Measurements from ENCODE around the gene MCTP1. TPM values are rescaled to one million over a fixed set of nuclear protein-coding genes. Genes with fewer than 3 reads are reported as not detected.

MCTP1 gene
- total and polyA plus RNA-seq, 9 of the 15 experiments (the other 6 are each of a cell fraction or from before 2014, with no cell fraction given): 0.04 to 0.93 (median 0.06) TPM; not detected in 4

GRCh38 chr5:95181644-95182043 lies 103.2 kb downstream of the MCTP1 start (continued):
- no peak for TF ChIP-seq ARID4B (CRISPR knock-in tag; IDR thresholded peaks at IDR 0.05)
- TF ChIP-seq, protein P1, sequence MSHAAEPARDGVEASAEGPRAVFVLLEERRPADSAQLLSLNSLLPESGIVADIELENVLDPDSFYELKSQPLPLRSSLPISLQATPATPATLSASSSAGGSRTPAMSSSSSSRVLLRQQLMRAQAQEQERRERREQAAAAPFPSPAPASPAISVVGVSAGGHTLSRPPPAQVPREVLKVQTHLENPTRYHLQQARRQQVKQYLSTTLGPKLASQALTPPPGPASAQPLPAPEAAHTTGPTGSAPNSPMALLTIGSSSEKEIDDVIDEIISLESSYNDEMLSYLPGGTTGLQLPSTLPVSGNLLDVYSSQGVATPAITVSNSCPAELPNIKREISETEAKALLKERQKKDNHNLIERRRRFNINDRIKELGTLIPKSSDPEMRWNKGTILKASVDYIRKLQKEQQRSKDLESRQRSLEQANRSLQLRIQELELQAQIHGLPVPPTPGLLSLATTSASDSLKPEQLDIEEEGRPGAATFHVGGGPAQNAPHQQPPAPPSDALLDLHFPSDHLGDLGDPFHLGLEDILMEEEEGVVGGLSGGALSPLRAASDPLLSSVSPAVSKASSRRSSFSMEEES (CRISPR knock-in tag; IDR thresholded peaks at IDR 0.05): no peak

DNA sequence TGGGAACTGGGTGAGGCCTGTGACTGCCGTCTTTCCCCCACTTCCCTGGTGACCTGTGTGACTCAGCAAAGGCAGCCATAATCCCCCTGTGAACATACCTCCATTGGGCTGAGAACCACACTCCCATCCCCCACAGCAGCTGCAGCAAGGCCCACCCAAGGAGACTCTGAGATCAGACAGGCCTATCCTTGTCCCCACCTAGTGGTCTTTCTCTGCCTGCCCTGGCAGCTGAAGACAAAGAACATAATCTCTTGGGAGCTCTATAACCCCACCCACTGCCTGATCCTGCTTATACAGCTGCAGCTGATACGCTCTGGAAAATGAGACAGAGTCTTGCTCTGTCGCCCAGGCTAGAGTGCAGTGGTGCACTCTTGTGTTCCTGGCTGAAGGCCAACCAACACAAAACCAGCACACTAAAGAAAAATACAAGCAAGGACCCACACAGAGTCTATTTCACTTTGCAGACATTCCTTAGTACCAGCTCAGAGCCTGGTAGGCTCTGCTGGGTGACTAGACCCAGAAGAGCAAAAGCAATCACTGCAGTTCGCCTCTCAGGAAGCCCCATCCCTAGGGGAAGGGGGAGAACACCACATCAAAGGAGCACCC lies 106.7 kb downstream of the MCTP1 start:
- no peaks in the 10 kb centered on the region for H3K27me3 ChIP-seq (ENCODE audit: control insufficient read depth in 2 of 2, insufficient read depth in 2 of 2, low read length in 2 of 2)
- no peaks in the 10 kb centered on the region for H3K9me1 ChIP-seq (ENCODE audit: control insufficient read depth, insufficient read depth, low read length)
- no peaks in the 10 kb centered on the region for H3K79me2 ChIP-seq (ENCODE audit: control insufficient read depth, insufficient read depth, low read length)
- H3K4me1 ChIP-seq (replicated peaks in 1 of 2; ENCODE audit: control insufficient read depth in 2 of 2, insufficient read depth in 2 of 2, low read length in 2 of 2): no peaks in the 10 kb centered on the region; a peak in 1 of 5 replicates
- no peaks in the 10 kb centered on the region for H3K9me3 ChIP-seq (replicated peaks; ENCODE audit: control insufficient read depth, insufficient read depth, low read depth, low read length)
- DNase-seq (ENCODE audit: extremely low read depth in 1 of 4, low spot score in 3 of 4) (peak in 2 of 4 experiments; percentile 17 to 43), FAIRE-seq (no peak), ATAC-seq (peak; percentile 85)
- H4K20me1 ChIP-seq (replicated peaks; ENCODE audit: control insufficient read depth, insufficient read depth, low read length): no peaks in the 10 kb centered on the region
- 0 out of 2 replicates have a peak overlapping the region, but pooled peaks have one; percentile 36 for H2AFZ ChIP-seq (ENCODE audit: low read depth, low read length)
- 0% methylated on average over 4 of the region's 4 CpGs for WGBS (ENCODE audit: insufficient coverage, low coverage, missing lambda C conversion rate)
- no TSS peak for BruUV-seq (replicated peaks)
- TF ChIP-seq, protein P2, sequence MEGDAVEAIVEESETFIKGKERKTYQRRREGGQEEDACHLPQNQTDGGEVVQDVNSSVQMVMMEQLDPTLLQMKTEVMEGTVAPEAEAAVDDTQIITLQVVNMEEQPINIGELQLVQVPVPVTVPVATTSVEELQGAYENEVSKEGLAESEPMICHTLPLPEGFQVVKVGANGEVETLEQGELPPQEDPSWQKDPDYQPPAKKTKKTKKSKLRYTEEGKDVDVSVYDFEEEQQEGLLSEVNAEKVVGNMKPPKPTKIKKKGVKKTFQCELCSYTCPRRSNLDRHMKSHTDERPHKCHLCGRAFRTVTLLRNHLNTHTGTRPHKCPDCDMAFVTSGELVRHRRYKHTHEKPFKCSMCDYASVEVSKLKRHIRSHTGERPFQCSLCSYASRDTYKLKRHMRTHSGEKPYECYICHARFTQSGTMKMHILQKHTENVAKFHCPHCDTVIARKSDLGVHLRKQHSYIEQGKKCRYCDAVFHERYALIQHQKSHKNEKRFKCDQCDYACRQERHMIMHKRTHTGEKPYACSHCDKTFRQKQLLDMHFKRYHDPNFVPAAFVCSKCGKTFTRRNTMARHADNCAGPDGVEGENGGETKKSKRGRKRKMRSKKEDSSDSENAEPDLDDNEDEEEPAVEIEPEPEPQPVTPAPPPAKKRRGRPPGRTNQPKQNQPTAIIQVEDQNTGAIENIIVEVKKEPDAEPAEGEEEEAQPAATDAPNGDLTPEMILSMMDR (IDR thresholded peaks at IDR 0.05 in 2 of 3, conservative IDR thresholded peaks at IDR 0.05 in 1 of 3; ENCODE audit: insufficient read depth in 2 of 3, low read depth in 1 of 3, low read length in 3 of 3): peak; percentile 24 to 45 (median 34); a peak in 4 of 6 replicates
- TF ChIP-seq GTF2A2 (tag; IDR thresholded peaks at IDR 0.05): no peak
- peak; percentile 31; the same call in 1 of the 2 replicates for TF ChIP-seq NFIC (IDR thresholded peaks at IDR 0.05)
- H3K27ac ChIP-seq (ENCODE audit: extremely low read depth, low read depth, low read length): no peak overlapping the region
- in situ Hi-C loops (cut with MboI) (no loop called here), intact Hi-C loops (cut with micrococcal nuclease) (no loop called here)
- no peak overlapping the region for H3K4me2 ChIP-seq (ENCODE audit: insufficient read depth, low read length)
- no peak overlapping the region for H3K9ac ChIP-seq (ENCODE audit: insufficient read depth in 1 of 2, low read depth in 2 of 2, low read length in 2 of 2)
- CTCF ChIA-PET (ENCODE audit: low intra/inter-chr PET ratio): no interaction called here
- POLR2A ChIA-PET: no interaction called here
- no peaks in the 10 kb centered on the region for H3K36me3 ChIP-seq (ENCODE audit: control insufficient read depth, insufficient read depth, low read length)
- no peak overlapping the region for H3K4me3 ChIP-seq
